B cell (primary cell): ENCODE data around the gene RIMBP2.

Experiments
- EZH2 ChIP-seq: IDR thresholded peaks from 2 replicates; pipeline ENCODE4 v1.6.1; 2012; ENCODE audit warnings: borderline replicate concordance, low read depth, mild to moderate bottlenecking, moderate library complexity, low read length; ENCODE audit not compliant: insufficient read depth, poor library complexity, severe bottlenecking
- TF ChIP-seq, protein P1 (sequence below): fragments of 200-600 bp; IDR thresholded peaks from one replicate; pipeline ENCODE4 v1.8.0; 2022; ENCODE audit warnings: antibody characterized with exemption, mild to moderate bottlenecking

DNA sequence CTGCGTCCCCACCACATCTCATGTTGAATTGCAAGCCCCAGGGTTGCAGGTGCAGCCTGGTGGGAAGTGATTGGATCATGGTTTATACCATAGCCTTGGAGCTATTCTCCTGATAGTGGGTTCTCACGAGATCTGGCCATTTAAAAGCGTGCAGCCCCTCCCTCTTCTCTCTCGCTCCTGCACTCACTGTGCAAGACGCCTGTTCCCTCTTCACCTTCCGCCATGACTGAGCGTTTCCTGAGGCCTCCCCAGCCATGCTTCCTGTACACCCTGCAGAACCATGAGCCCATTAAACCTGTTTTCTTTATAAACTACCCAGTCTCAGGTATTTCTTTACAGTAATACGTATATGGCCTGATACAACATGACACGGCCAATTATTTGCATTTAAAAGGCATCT, 146.6 kb downstream of the RIMBP2 start:
- TF ChIP-seq, protein P1, sequence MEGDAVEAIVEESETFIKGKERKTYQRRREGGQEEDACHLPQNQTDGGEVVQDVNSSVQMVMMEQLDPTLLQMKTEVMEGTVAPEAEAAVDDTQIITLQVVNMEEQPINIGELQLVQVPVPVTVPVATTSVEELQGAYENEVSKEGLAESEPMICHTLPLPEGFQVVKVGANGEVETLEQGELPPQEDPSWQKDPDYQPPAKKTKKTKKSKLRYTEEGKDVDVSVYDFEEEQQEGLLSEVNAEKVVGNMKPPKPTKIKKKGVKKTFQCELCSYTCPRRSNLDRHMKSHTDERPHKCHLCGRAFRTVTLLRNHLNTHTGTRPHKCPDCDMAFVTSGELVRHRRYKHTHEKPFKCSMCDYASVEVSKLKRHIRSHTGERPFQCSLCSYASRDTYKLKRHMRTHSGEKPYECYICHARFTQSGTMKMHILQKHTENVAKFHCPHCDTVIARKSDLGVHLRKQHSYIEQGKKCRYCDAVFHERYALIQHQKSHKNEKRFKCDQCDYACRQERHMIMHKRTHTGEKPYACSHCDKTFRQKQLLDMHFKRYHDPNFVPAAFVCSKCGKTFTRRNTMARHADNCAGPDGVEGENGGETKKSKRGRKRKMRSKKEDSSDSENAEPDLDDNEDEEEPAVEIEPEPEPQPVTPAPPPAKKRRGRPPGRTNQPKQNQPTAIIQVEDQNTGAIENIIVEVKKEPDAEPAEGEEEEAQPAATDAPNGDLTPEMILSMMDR = no peak
- TF ChIP-seq EZH2 = no peak
